Mucosa of rectum (tissue), 2 donors: ENCODE measurements around the gene CNTROB.
"Not testable (repeated sequence)": the region's sequence is repeated elsewhere in the genome, so short reads cannot be mapped to it uniquely, and the experiment has no call there.

Source experiments
- H3K27ac ChIP-seq, 2 donors: one replicate each; pipeline ENCODE4 v1.7.0; 2013; ENCODE audit warnings: inconsistent platforms in 2 of 2, low read depth in 2 of 2, low read length in 2 of 2
- H3K27me3 ChIP-seq, 2 donors: one replicate each; pipeline ENCODE4 v1.7.0; 2013; ENCODE audit warnings: low read length in 2 of 2; ENCODE audit not compliant: control insufficient read depth in 2 of 2, insufficient read depth in 2 of 2
- H3K36me3 ChIP-seq, 2 donors: one replicate each; pipeline ENCODE4 v1.7.0; 2013; ENCODE audit warnings: low read length in 2 of 2; ENCODE audit not compliant: control insufficient read depth in 2 of 2, insufficient read depth in 2 of 2
- H3K4me1 ChIP-seq, 2 donors: one replicate each; pipeline ENCODE4 v1.7.0; 2013; ENCODE audit warnings: low read length in 2 of 2, mild to moderate bottlenecking in 1 of 2; ENCODE audit not compliant: control insufficient read depth in 2 of 2, insufficient read depth in 2 of 2
- H3K4me3 ChIP-seq, 2 donors: one replicate each; pipeline ENCODE4 v1.7.0; 2013; ENCODE audit warnings: low read length in 2 of 2
- H3K9ac ChIP-seq, 2 donors: one replicate each; pipeline ENCODE4 v1.7.0; 2013; ENCODE audit warnings: low read length in 2 of 2, low read depth in 1 of 2, mild to moderate bottlenecking in 1 of 2
- H3K9me3 ChIP-seq, 2 donors: one replicate each; pipeline ENCODE4 v1.7.0; 2013; ENCODE audit warnings: low read length in 2 of 2; ENCODE audit not compliant: control insufficient read depth in 2 of 2
- donor health status: healthy.
- donor health status: Normal muscosa, but diverticular disease.

CNTROB gene

DNA sequence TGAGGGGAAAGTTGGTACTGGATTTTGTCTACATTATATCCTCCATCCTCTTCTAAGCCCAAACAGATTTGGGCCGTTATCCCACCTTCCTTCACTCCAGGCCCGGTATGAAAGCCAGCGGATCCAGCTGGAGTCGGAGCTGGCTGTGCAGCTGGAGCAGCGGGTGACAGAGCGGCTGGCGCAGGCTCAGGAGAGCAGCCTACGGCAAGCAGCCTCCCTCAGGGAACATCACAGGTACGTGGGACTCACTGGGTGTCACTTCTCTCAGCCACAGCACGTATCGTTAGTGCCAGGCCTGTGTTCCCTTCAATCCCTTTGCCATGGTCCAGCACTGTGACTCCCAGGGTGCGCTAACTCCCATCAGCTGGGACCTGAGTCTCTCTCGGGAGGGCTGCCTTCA, 11.3 kb downstream of the CNTROB start:
- Histone ChIP-seq H3K9ac (no peak overlapping the region), H3K36me3 (peaks cover 50 to 70% of the 10 kb centered on the region in 2 donors), H3K4me1 (no peaks in the 10 kb centered on the region), H3K27ac (no peak overlapping the region), H3K9me3 (no peaks in the 10 kb centered on the region), H3K4me3 (no peak overlapping the region), H3K27me3 (no peaks in the 10 kb centered on the region)

DNA sequence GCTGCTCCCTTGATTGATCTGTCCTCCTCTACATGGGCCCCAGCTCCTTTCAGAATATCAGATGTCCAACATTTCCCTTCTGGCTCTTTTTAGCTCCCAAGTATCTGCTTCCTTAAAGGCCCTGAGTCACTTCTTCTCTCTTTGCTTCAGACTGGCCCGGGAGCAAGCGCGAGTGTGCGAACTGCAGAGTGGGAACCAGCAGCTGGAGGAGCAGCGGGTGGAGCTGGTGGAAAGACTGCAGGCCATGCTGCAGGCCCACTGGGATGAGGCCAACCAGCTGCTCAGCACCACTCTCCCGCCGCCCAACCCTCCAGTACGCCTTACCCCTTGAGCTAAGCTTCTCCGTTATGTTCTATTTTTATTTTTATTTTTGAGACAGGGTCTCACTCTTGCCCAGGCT, 12.3 kb downstream of the CNTROB start:
- no peaks in the 10 kb centered on the region for H3K27me3 ChIP-seq
- H3K4me3 ChIP-seq, result no peak overlapping the region
- H3K36me3 ChIP-seq, result peaks cover 50 to 76% of the 10 kb centered on the region in 2 donors
- H3K9me3 ChIP-seq, result no peaks in the 10 kb centered on the region
- no peak overlapping the region for H3K9ac ChIP-seq
- H3K27ac ChIP-seq, result no peak overlapping the region
- H3K4me1 ChIP-seq, result no peaks in the 10 kb centered on the region

GRCh38 chr17:7945651-7946050, 13.6 kb downstream of the CNTROB start:
- Histone ChIP-seq H3K9me3 (no peaks in the 10 kb centered on the region), H3K36me3 (peaks cover 37 to 63% of the 10 kb centered on the region in 2 donors)

GRCh38 chr17:7946441-7946840, 14.4 kb downstream of the CNTROB start:
- no peaks in the 10 kb centered on the region for H3K9me3 ChIP-seq
- no peaks in the 10 kb centered on the region for H3K4me1 ChIP-seq
- no peaks in the 10 kb centered on the region for H3K27me3 ChIP-seq
- H3K4me3 ChIP-seq, result no peak overlapping the region
- H3K36me3 ChIP-seq, result peaks cover 34 to 59% of the 10 kb centered on the region in 2 donors
- no peak overlapping the region for H3K27ac ChIP-seq
- no peak overlapping the region for H3K9ac ChIP-seq

More at GRCh38 chr17:7945651-7946050, 13.6 kb downstream of the CNTROB start:
- no peaks in the 10 kb centered on the region for H3K27me3 ChIP-seq
- H3K4me1 ChIP-seq, result no peaks in the 10 kb centered on the region
- no peak overlapping the region for H3K4me3 ChIP-seq
- H3K27ac ChIP-seq, result no peak overlapping the region
- peak overlapping the region in 1 of 2 donors; percentile 3 for H3K9ac ChIP-seq

GRCh38 chr17:7947651-7948050, 15.6 kb downstream of the CNTROB start:
- Histone ChIP-seq H3K36me3 (peaks cover 34 to 56% of the 10 kb centered on the region in 2 donors), H3K9me3 (no peaks in the 10 kb centered on the region)

DNA sequence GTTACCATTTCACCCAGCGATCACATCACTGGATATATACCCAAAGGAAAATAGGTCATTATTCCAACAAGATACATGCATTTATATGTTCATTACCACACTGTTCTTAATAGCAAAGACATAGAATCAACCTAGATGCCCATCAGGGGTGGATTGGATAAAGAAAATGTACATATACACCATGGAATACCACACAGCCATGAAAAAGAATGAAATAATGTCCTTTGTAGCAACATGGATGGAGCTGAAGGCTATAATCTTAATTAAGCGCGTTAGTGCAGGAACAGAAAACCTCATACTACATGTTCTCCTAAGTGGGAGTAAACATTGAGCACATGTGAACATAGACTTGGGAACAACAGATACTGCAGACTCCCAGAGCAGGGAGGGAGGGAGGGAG, 18.6 kb downstream of the CNTROB start:
- H3K9me3 ChIP-seq, result no peaks in the 10 kb centered on the region
- no peaks in the 10 kb centered on the region for H3K4me1 ChIP-seq
- H3K4me3 ChIP-seq, result no peak overlapping the region
- H3K27me3 ChIP-seq, result no peaks in the 10 kb centered on the region
- H3K27ac ChIP-seq, result no peak overlapping the region
- H3K9ac ChIP-seq, result no peak overlapping the region
- peaks cover 15 to 32% of the 10 kb centered on the region in 2 donors for H3K36me3 ChIP-seq

More at GRCh38 chr17:7947651-7948050, 15.6 kb downstream of the CNTROB start:
- no peak overlapping the region for H3K4me3 ChIP-seq
- no peaks in the 10 kb centered on the region for H3K27me3 ChIP-seq
- H3K9ac ChIP-seq, result no peak overlapping the region
- H3K27ac ChIP-seq, result no peak overlapping the region
- H3K4me1 ChIP-seq, result no peaks in the 10 kb centered on the region

DNA sequence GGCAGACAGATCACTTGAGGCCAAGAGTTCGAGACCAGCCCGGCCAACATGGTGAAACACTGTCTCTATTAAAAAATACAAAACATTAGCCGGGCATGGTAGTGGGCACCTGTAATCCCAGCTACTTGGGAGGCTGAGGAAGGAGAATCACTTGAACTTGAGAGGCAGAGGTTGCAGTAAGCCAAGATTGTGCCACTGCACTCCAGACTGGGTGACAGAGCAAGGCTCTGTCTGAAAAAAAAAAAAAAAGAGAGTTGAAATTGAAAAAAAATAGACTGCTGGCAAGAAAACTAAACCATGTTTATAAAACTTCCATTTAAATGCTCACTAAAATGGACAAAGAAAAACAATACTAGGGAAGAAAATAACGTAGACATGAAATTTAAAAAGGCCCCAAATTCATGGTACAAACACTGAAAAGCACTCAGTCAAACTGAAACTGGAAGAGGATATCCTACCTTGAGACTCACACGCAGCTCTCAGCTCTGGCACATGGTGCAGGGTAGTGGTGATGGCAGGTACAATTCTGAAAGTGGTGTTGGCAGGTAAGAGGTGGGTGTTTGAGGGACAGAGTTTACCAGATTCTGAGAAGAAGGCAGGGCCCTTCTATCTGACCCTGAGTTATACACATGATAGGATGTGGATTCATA, 19.3 kb downstream of the CNTROB start:
- no peak overlapping the region for H3K4me3 ChIP-seq
- H3K9me3 ChIP-seq, result no peaks in the 10 kb centered on the region
- no peaks in the 10 kb centered on the region for H3K27me3 ChIP-seq
- H3K36me3 ChIP-seq, result peaks cover 9 to 25% of the 10 kb centered on the region in 2 donors
- no peaks in the 10 kb centered on the region for H3K4me1 ChIP-seq
- no peak overlapping the region for H3K27ac ChIP-seq
- H3K9ac ChIP-seq, result no peak overlapping the region

- not testable (repeated sequence) for H3K27ac ChIP-seq, H3K9me3 ChIP-seq, H3K36me3 ChIP-seq, H3K4me3 ChIP-seq, H3K9ac ChIP-seq, H3K27me3 ChIP-seq, H3K4me1 ChIP-seq
These were observed 21.3 kb downstream of the CNTROB start for GRCh38 chr17:7953266-7953665.

DNA sequence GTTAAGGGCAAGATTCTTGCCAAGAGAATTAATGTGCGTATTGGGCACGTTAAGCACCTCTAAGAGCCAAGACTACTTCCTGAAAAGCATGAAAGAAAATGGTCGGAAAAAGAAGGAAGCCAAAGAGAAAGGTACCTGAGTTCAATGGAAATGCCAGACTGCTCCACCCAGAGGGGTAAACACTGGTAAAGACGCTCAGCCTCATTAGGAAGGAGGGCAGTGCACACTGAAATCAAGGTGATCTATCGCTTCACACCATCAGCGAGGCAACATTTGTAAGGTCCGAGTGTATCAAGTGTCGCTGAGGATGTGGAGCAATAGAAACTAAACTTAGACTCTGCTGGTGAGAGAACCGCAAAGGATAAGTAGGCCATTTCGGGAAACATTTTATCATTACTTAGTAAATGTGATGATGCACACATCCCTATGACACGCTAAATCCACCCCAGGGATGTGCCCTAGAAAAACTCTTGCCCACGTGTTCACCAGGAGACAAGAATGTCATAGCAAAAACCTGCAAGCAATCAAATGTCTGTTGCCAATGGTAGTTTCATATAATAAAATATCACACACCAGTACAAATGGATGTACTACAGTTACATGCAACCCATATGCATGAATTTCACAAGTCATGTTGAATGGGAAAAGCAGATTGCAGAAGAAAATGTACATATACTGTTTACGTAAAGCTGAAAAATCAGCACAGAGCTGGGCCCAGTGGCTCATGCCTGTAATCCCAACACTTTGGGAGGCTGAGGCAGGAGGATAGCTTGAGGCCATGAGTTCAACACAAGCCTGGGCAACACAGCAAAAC, 23.6 kb downstream of the CNTROB start:
- no peak overlapping the region for H3K27ac ChIP-seq
- H3K9ac ChIP-seq, result no peak overlapping the region
- H3K4me1 ChIP-seq, result no peaks in the 10 kb centered on the region
- no peaks in the 10 kb centered on the region for H3K9me3 ChIP-seq
- no peaks in the 10 kb centered on the region for H3K36me3 ChIP-seq
- H3K27me3 ChIP-seq, result peaks cover 0 to 3% of the 10 kb centered on the region in 2 donors
- H3K4me3 ChIP-seq, result no peak overlapping the region

GRCh38 chr17:7956228-7956965, 24.4 kb downstream of the CNTROB start:
- no peaks in the 10 kb centered on the region for H3K9me3 ChIP-seq
- no peaks in the 10 kb centered on the region for H3K4me1 ChIP-seq
- no peak overlapping the region for H3K9ac ChIP-seq
- H3K27ac ChIP-seq, result no peak overlapping the region
- peaks cover 0 to 3% of the 10 kb centered on the region in 2 donors for H3K27me3 ChIP-seq
- H3K36me3 ChIP-seq, result no peaks in the 10 kb centered on the region
- no peak overlapping the region for H3K4me3 ChIP-seq
